HG03064 (cell line): Measurements from ENCODE around the gene ZNF230.

ENCODE experiments used
- ATAC-seq: cut with Tn5 transposase; IDR thresholded peaks from one replicate; pipeline ENCODE4 v1.9.1; 2021; ENCODE audit warnings: low read depth; ENCODE audit not compliant: unreplicated experiment

Gene ZNF230

GRCh38 chr19:44032001-44032610, 29.3 kb downstream of the ZNF230 start:
- ATAC-seq, result no peak

DNA sequence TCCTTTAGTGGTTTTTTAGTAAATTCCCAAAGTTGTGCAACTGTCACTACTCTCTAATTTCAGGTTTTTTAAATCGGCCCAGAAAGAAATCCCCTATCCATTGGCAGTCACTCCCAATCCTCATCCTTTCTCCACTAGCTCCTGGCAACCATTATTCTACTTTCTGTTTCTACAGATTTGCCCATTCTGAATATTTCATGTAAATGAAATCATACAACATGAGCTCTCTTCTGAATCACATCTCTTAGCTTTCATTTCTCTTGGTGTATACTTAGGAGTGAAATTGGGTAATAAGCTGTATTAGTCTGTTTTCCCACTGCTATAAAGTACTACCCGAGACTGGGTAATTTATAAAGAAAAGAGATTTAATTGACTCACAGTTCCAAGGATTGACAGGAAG, 39.4 kb downstream of the ZNF230 start:
- ATAC-seq, result no peak

GRCh38 chr19:44050740-44051649, 48.2 kb downstream of the ZNF230 start:
- ATAC-seq, result no peak

DNA sequence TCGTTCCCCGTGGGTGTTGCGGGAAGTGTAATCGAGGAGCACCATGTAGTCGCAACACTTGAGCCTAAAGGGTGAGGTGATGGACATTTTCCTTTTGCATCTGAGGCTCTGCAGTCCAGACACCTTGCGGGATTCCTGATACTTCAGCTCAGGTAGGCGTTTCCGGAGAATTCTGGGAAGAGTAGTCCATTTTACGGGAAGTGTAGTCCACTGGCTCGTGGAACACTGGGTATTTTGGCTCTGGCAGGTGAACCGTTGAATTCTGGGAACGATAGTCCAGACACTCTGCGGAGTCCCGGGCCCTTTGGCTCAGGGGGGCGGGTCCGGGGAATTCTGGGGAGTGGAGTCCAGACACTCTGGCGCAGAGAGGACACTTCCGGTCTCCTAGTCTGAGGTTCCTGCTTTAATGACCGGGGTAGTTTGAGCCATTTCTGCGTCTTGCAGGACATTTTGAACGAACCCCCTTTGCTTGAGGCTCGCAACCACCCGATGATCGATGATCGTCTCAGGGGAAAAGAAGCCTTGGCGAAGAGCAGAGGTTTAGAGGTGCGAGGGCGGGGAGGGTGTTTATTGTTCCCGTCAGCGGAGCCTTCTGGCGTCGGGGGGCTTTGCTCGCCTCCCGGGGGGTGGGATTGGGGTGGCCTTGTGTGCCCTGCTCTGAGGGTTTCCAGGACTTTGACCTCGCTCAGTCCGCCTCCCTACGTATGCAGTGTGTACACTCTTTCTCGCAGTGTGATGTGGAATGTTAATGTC, 49.1 kb downstream of the ZNF230 start, which contains the start of gene ZNF223:
ZNF223 (plus strand) TSS at position 387 of the 753 bp plus-strand sequence. CDS start 3,141 bp downstream, outside the sequence.
- peak; percentile 70 for ATAC-seq

- ATAC-seq, result no peak
These were observed 53.1 kb downstream of the ZNF230 start for GRCh38 chr19:44055870-44056269.

- ATAC-seq, result no peak
These were observed 56.5 kb downstream of the ZNF230 start for GRCh38 chr19:44059229-44059628.

- ATAC-seq, result no peak
These were observed 58.3 kb downstream of the ZNF230 start for GRCh38 chr19:44061038-44061437.
